ENCODE measurements around the gene SLA2.
"Not testable (repeated sequence)": the region's sequence is repeated elsewhere in the genome, so short reads cannot be mapped to it uniquely, and the experiment has no call there.

SLA2 gene

GRCh38 chr20:36564078-36564725 is 81.8 kb downstream of the SLA2 start:
- H3K9ac ChIP-seq (ENCODE audit: low read length); H3K36me3 ChIP-seq (ENCODE audit: control insufficient read depth, insufficient read depth, low read length): not testable (repeated sequence)

GRCh38 chr20:36563374-36563773 is 82.6 kb downstream of the SLA2 start:
- H3K4me3 ChIP-seq (ENCODE audit: low read length) = no peak overlapping the region
- no peaks in the 10 kb centered on the region for H3K9me3 ChIP-seq (ENCODE audit: control insufficient read depth, low read length)
- H3K9ac ChIP-seq (ENCODE audit: low read length) = no peak overlapping the region
- no peaks in the 10 kb centered on the region for H3K4me1 ChIP-seq (ENCODE audit: control insufficient read depth, insufficient read depth, low read length)
- H3K27me3 ChIP-seq (ENCODE audit: control insufficient read depth, insufficient read depth, low read length) = no peaks in the 10 kb centered on the region
- no peaks in the 10 kb centered on the region for H3K36me3 ChIP-seq (ENCODE audit: control insufficient read depth, insufficient read depth, low read length)

More at GRCh38 chr20:36564078-36564725, 81.8 kb downstream of the SLA2 start:
- not testable (repeated sequence) for H3K27me3 ChIP-seq (ENCODE audit: control insufficient read depth, insufficient read depth, low read length); H3K4me1 ChIP-seq (ENCODE audit: control insufficient read depth, insufficient read depth, low read length); H3K4me3 ChIP-seq (ENCODE audit: low read length); H3K9me3 ChIP-seq (ENCODE audit: control insufficient read depth, low read length)

GRCh38 chr20:36562724-36563123 is 83.3 kb downstream of the SLA2 start:
- no peak overlapping the region for H3K4me3 ChIP-seq (ENCODE audit: low read length)
- no peaks in the 10 kb centered on the region for H3K9me3 ChIP-seq (ENCODE audit: control insufficient read depth, low read length)
- no peaks in the 10 kb centered on the region for H3K27me3 ChIP-seq (ENCODE audit: control insufficient read depth, insufficient read depth, low read length)
- no peaks in the 10 kb centered on the region for H3K36me3 ChIP-seq (ENCODE audit: control insufficient read depth, insufficient read depth, low read length)
- no peaks in the 10 kb centered on the region for H3K4me1 ChIP-seq (ENCODE audit: control insufficient read depth, insufficient read depth, low read length)
- no peak overlapping the region for H3K9ac ChIP-seq (ENCODE audit: low read length)
